T-helper 2 cell treated with Interferon-gamma antibody and Interleukin-4, amounts not matched to agents 5 μg/mL and 100 μg/mL, for 36 hours (primary cell): ENCODE measurements around the gene MEA1.

Experiments used
- DNase-seq: peaks from one replicate; pipeline ENCODE4 v3.0.0; 2021; ENCODE audit warnings: low spot score
- H3K27ac Mint-ChIP-seq: one replicate; pipeline ENCODE4 v1.8.0; 2021; ENCODE audit warnings: mild to moderate bottlenecking, mixed read lengths
- H3K27me3 Mint-ChIP-seq: one replicate; pipeline ENCODE4 v1.8.0; 2021; ENCODE audit warnings: low read depth, mixed read lengths
- H3K36me3 Mint-ChIP-seq: one replicate; pipeline ENCODE4 v1.8.0; 2021; ENCODE audit warnings: low read depth, mixed read lengths
- H3K4me1 Mint-ChIP-seq: one replicate; pipeline ENCODE4 v1.8.0; 2021; ENCODE audit warnings: low read depth, mixed read lengths
- H3K4me3 Mint-ChIP-seq: one replicate; pipeline ENCODE4 v1.8.0; 2022; ENCODE audit warnings: mild to moderate bottlenecking, moderate library complexity, mixed read lengths
- H3K9me3 Mint-ChIP-seq: one replicate; pipeline ENCODE4 v1.8.0; 2021; ENCODE audit warnings: mixed read lengths

MEA1 gene

DNA sequence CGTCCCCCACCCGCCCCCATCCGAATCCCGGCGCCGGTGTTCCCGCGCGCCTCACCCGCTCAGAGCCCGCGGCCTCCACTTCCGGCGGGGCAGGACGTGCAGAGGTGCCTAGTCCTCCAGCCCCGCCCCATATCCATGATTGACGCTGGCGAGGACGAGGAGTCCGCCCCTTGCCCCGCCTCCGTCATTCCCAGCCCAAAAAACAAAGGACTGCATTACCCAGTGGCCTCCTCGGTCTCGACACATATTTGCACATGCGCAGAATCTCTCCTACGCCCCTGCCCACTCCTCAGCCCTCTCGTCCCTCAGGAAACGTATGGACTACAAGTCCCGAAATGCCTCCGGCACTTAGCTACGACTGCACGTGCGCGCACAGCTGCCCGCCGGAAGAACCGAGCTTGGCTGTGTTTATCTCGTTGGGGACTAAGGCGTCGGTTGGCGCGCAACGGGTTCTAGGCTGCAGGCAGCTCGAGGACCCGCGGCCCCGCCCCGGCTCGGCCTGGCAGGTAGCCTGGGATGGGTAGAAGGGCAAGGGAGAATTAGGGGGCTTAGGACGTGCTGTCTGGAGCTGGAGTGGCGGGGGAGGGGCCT is at the start of gene MEA1, which contains the start of gene KLHDC3:
Gene MEA1 (minus strand): TSS at position 104 of the 591 bp plus-strand sequence. CDS start 133 bp downstream, outside the sequence.
Gene KLHDC3 (plus strand): TSS at position 407 of the 591 bp plus-strand sequence. CDS start 2,944 bp downstream, outside the sequence.
- peaks cover 59% of the 10 kb centered on the region for H3K36me3 Mint-ChIP-seq
- H3K4me1 Mint-ChIP-seq: peaks cover 34% of the 10 kb centered on the region
- H3K27me3 Mint-ChIP-seq: no peaks in the 10 kb centered on the region
- no peaks in the 10 kb centered on the region for H3K9me3 Mint-ChIP-seq
- H3K4me3 Mint-ChIP-seq: peak within 1 kb of the TSS; percentile 97
- peak; percentile 99 for DNase-seq
- peak within 1 kb of the TSS; percentile 92 for H3K27ac Mint-ChIP-seq

DNA sequence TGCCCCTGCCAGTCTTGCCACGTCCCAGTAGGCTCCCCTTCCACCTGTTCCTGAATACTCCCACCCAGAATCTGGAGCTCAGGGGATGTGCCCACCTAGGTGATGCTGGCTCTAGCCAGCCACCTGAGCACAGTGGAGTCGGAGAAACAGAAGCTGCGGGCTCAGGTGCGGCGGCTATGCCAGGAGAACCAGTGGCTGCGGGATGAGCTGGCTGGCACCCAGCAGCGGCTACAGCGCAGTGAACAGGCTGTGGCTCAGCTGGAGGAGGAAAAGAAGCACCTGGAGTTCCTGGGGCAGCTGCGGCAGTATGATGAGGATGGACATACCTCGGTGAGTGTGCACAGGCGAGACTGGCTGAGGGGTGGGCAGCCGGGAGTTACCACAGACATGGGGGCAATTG is 49.1 kb upstream of the MEA1 start:
- no peaks in the 10 kb centered on the region for H3K9me3 Mint-ChIP-seq
- H3K27me3 Mint-ChIP-seq: no peaks in the 10 kb centered on the region
- H3K4me3 Mint-ChIP-seq: no peak overlapping the region
- peaks cover 21% of the 10 kb centered on the region for H3K4me1 Mint-ChIP-seq
- H3K27ac Mint-ChIP-seq: no peak overlapping the region
- no peak for DNase-seq
- H3K36me3 Mint-ChIP-seq: peaks cover 4% of the 10 kb centered on the region

DNA sequence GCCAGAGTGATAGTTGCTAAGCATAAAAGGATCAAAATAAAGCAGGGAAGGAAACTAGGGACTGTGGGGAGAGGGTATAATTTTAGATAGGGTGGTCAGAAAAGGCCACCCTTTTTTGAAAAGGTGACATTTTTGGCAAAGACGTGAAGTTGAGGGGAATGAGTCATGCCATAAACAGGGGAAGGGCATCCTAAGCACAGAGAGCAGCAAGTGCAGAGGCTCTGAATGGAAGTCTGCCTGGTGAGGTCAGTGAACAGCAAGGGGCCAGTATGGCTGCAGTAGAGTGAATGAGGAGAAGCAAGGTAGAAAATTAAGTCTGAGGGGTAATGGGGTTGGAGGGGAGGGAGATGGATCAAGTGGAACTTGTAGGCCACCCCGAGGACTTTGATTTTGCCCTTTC is 48.1 kb upstream of the MEA1 start:
- no peak for DNase-seq
- no peak overlapping the region for H3K4me3 Mint-ChIP-seq
- peaks cover 5% of the 10 kb centered on the region for H3K36me3 Mint-ChIP-seq
- no peak overlapping the region for H3K27ac Mint-ChIP-seq
- H3K9me3 Mint-ChIP-seq: no peaks in the 10 kb centered on the region
- H3K27me3 Mint-ChIP-seq: no peaks in the 10 kb centered on the region
- H3K4me1 Mint-ChIP-seq: peaks cover 24% of the 10 kb centered on the region

DNA sequence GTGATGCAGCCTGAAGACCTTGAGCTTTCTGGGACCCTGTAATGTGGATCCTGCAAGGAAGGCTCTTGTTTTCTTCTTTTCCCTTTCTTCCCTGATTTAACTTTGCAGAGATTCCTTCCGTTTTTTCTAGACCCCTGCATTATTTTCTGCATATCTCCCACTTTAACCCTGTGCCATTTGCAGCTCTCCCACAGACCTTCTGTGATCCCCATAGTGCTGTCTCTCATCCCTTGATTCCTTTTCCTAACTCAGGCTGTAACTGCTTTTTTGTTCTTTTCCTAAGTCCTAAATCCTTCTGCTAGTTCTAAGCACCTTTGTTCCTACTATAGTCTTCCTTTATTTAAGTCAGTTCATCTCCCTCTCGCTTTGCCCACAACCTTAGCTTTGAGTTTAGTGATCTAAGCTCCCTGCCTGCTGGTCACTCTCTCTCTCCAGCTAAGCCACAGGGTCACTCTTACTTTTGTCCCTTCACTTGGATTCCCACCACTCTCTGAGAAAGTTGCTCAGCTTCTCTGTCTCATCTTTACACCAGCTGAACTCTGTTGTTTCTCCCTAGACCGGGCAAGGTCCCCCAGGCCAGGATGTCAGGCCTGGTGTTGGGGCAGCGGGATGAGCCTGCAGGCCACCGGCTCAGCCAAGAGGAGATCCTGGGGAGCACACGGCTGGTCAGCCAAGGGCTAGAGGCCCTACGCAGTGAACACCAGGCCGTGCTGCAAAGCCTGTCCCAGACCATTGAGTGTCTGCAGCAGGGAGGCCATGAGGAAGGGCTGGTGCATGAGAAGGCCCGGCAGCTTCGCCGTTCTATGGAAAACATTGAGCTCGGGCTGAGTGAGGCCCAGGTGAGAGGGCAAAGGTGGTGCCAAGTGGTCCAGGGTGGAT is 47.2 kb upstream of the MEA1 start:
- H3K9me3 Mint-ChIP-seq: no peaks in the 10 kb centered on the region
- peak overlapping the region; percentile 97 for H3K4me3 Mint-ChIP-seq
- H3K27me3 Mint-ChIP-seq: no peaks in the 10 kb centered on the region
- no peak for DNase-seq
- peak overlapping the region; percentile 65 for H3K27ac Mint-ChIP-seq
- H3K4me1 Mint-ChIP-seq: peaks cover 24% of the 10 kb centered on the region
- H3K36me3 Mint-ChIP-seq: peaks cover 8% of the 10 kb centered on the region

DNA sequence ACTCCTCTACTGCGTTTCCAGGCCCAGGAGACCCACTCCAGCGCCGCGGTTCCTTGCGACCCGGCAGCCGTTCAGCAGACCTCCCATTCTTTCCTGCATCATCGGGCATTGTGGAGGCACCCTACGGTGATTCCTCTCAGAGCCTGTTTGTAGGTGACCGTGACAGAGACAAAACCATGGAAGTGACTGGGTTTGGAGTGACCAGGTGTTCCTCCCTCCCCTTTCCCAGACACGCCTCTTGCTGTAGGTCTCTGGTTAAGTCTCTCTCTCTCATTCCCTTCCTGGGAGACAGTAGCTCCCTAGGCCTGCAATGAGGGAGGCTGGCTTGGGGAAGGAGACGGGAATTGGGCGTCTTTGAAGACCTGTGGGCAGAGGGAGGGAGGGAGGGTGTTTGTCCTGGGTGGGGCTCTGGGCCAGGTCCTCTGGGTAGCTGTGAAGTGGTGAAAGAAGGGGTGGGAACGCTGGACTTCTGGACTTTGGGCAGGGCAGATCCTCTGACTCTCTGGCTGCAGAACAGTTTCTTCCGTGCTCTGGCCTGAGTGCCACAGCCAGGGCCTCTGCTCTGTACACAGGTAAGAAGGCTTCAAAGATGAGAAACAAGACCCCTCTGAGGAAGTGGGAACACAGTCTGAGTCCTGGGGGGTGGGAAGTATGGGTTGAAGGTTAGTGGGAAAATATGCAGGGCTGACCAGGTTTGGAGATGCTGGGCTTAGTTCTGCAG is 46.4 kb upstream of the MEA1 start:
- H3K4me1 Mint-ChIP-seq: peaks cover 24% of the 10 kb centered on the region
- H3K9me3 Mint-ChIP-seq: no peaks in the 10 kb centered on the region
- no peaks in the 10 kb centered on the region for H3K27me3 Mint-ChIP-seq
- H3K4me3 Mint-ChIP-seq: peak overlapping the region; percentile 97
- DNase-seq: no peak
- peak overlapping the region; percentile 98 for H3K27ac Mint-ChIP-seq
- H3K36me3 Mint-ChIP-seq: peaks cover 15% of the 10 kb centered on the region

DNA sequence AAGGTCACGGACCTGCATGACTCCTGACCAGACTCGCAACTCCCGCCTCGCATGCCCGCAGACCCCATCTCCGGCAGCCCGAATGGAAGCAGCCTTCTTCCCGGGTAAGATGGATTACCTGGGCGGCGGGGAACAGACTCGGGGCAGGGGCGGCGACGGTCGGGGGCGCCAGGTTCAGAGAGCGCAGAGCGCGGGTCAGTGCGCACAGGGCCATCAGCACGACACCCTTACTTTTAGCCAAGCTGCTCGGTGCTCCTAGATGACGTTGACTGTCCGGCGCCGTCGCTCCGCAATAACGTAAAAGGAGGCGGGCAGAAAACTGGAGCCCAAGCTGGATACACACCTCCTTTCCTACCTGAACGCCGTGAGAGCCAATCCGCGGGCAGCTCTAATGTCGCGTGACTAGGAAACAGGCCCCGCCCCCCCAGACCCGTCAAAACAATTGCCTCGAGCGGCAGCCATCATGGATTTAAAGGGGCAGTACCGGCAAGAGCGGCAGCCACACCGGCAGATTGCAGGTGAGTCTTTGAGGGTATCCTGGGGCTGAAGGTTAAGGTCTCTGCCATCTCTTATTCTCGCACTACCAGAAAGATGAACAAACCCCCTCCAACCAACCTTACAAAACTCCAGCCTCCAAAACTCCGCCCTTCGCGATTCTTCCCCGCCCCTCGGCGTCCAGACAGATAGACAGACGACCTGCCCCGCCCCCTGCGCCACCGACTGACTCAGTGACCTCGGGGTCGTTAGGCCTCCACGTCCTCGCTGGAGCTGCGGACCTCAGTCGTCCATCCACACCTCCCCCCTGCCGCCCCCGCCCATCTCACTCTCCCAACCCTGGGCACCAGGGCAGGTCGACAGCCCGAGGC is 45.7 kb upstream of the MEA1 start, which contains the start of the genes KLC4 and MRPL2:
Gene KLC4 (plus strand): TSS at position 464 of the 866 bp plus-strand sequence. CDS start 1,705 bp downstream, outside the sequence.
Gene MRPL2 (minus strand): TSS at position 267 of the 866 bp plus-strand sequence. CDS start 53 bp downstream, at position 214.
- H3K4me1 Mint-ChIP-seq: peaks cover 24% of the 10 kb centered on the region
- H3K27ac Mint-ChIP-seq: peak within 1 kb of the TSS; percentile 98
- H3K4me3 Mint-ChIP-seq: peak within 1 kb of the TSS; percentile 97
- DNase-seq: peak; percentile 98
- peaks cover 15% of the 10 kb centered on the region for H3K36me3 Mint-ChIP-seq
- H3K27me3 Mint-ChIP-seq: no peaks in the 10 kb centered on the region
- H3K9me3 Mint-ChIP-seq: no peaks in the 10 kb centered on the region

DNA sequence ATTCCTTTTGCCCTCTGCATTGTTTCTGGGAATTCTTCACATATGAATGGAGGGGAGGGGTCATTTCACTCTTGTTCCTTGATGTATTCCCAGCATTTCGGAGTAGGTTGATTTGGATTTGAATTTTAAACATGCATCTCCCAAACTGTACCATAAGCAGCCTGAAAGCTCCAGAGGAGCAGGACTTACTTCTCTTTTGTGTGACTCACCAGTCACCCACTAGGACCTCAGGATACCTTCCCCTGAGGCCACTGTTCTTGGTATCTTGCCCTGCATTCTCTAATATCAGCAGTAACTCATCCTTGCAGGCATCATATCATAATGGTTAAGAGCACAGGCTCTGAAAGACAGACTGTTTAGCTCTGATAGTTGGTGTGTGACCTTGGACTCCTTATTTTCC is 44.8 kb upstream of the MEA1 start:
- Mint-ChIP-seq H3K9me3 (no peaks in the 10 kb centered on the region), H3K27ac (peak overlapping the region; percentile 98), H3K4me3 (peak overlapping the region; percentile 97), H3K36me3 (peaks cover 18% of the 10 kb centered on the region), H3K4me1 (peaks cover 30% of the 10 kb centered on the region), H3K27me3 (no peaks in the 10 kb centered on the region)
- DNase-seq: no peak

DNA sequence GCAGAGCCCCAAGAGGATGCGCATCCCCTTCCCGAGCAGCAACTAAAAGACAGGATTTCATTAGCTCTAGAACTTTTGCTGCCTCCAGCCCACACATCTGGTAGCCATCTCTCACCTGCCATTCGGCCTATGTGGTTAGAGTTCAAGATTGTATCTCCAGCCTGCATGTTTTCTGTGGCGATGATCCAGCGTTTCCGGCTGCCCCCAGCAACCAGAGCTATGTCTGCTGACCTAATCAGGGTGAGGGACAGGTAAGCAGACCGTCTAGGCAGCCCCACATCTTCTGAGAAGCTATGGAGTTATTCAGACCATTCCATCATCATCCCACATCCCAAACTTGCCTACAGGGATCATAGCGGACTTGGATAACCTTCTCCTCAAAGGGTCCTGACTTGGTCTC is 42.2 kb upstream of the MEA1 start:
- no peak for DNase-seq
- H3K9me3 Mint-ChIP-seq: no peaks in the 10 kb centered on the region
- H3K36me3 Mint-ChIP-seq: peaks cover 24% of the 10 kb centered on the region
- H3K4me3 Mint-ChIP-seq: no peak overlapping the region
- H3K4me1 Mint-ChIP-seq: peaks cover 46% of the 10 kb centered on the region
- peak overlapping the region; percentile 11 for H3K27ac Mint-ChIP-seq
- H3K27me3 Mint-ChIP-seq: no peaks in the 10 kb centered on the region

DNA sequence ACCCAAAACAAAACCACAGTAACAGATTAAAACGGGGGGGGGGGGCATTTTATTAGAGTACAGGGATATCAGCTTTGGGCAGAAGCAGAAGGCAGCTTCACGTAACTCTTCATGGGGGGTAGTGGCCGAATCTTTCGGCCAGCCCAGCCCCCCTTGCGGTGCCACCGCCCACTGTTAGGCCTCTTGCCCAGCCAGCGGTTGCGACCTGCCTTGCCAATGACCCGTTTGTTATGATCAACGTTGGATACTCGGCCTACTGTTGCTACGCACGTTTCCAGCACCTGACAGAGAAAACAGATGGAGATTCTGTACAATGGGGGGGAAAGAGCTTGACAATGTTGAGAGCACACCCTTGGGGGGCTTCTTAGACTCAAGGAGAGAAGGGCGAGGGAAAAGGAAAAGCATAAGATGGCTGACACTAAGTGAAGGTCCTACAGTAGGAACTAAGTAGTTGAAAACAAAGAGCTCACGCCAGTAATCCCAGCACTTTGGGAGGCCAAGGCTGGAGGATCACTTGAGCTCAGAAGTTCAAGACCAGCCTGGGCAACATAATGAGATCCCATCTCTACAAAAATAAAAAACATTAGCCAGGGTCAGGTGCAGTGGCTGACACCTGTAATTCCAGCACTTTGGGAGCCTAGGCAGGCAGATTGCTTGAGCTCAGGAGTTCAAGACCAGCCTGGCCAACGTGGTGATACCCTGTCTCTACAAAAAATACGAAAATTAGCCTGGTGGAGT is 40.6 kb upstream of the MEA1 start:
- no peak for DNase-seq
- H3K27ac Mint-ChIP-seq: peak overlapping the region; percentile 99
- peaks cover 43% of the 10 kb centered on the region for H3K4me1 Mint-ChIP-seq
- H3K36me3 Mint-ChIP-seq: peaks cover 34% of the 10 kb centered on the region
- H3K4me3 Mint-ChIP-seq: peak overlapping the region; percentile 99
- H3K27me3 Mint-ChIP-seq: no peaks in the 10 kb centered on the region
- H3K9me3 Mint-ChIP-seq: no peaks in the 10 kb centered on the region

DNA sequence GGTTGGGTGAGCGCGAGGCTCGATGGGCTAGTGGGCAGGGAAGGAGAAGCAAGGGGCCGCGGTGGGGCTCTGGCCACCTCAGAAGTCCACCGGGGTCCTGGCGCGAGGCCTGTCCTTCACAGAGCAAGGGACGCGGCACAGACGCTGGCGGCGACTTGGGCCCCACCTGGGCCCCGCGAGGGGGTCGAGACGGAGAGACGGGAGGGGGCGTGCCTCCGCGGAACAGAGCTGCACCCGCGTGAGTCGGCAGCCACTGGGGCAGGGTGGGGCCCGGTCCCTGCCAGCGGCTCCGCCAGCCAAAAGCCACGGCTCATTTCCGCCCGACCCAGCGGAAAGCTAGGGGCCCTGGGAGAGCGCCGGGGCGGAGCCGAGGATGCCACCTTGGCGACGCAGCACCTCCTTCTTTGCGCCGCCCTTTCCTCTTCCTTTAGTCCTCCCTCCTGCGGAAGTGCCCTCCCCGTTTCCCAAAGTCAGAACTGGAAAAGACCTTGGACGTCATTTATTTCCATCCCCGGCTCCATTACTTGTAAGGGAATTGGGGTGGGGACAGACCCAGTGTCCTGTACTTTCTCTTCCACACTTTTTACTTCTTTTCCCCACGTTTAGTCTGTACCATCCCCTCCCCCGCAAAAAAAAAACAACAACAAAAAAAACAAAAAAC is 39.9 kb upstream of the MEA1 start, which contains the start of gene CUL7:
Gene CUL7 (minus strand): TSS at position 307 of the 661 bp plus-strand sequence. CDS start 1,063 bp downstream, outside the sequence.
- H3K36me3 Mint-ChIP-seq: peaks cover 38% of the 10 kb centered on the region
- H3K27ac Mint-ChIP-seq: peak within 1 kb of the TSS; percentile 99

DNA sequence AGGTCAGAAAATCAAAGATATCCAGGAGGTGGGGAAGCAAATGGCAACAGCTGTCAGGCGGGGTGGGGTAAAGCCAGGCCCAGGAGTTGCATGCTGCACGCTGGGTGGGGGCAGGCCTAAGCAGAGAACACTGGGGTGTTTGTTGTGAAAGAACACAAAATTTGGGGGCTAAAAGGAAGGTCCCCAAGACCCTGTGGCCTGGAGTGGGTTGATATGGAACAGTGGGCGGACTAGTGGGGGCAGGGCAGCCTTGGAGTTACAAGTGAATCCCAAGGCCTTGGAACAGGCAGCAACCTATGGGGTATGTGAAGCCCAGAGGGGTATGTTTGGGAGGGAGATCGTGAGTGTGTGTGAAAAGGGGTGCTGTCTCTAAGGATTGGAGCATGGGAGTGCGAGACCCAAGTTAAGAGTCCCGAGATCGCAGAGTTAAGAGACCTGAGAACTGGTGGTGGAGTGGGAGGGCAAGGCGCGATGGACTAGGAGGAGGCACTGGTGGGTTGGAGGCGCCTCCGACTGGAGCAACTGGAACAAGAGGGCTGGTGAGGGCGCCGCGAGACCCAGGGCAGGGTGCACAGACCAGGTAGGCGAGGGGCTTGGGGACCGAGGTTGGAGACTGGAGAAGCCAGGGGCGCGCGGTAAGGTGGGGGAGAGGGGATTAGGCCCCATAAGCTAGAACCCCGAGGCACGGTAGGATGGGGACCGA is 39.2 kb upstream of the MEA1 start:
- H3K4me3 Mint-ChIP-seq: peak overlapping the region; percentile 99
- H3K4me1 Mint-ChIP-seq: peaks cover 33% of the 10 kb centered on the region
- no peak for DNase-seq
- peaks cover 36% of the 10 kb centered on the region for H3K36me3 Mint-ChIP-seq
- H3K27ac Mint-ChIP-seq: peak overlapping the region; percentile 99
- no peaks in the 10 kb centered on the region for H3K9me3 Mint-ChIP-seq
- H3K27me3 Mint-ChIP-seq: no peaks in the 10 kb centered on the region

More for the DNA sequence above, 39.9 kb upstream of the MEA1 start, which contains the start of gene CUL7:
- Mint-ChIP-seq H3K27me3 (no peaks in the 10 kb centered on the region), H3K4me3 (peak within 1 kb of the TSS; percentile 99), H3K4me1 (peaks cover 40% of the 10 kb centered on the region), H3K9me3 (no peaks in the 10 kb centered on the region)
- DNase-seq: peak; percentile 92
